HCT116 (cell line): Measurements from ENCODE around the gene GDPD5. TPM values are rescaled to one million over a fixed set of nuclear protein-coding genes. Genes with fewer than 3 reads are reported as not detected.

ENCODE experiments used
- ATAC-seq: fragments of 200-7000 bp; cut with Tn5 transposase; 2 replicates; pipeline ENCODE4 v1.9.1; 2020; ENCODE audit warnings: mild to moderate bottlenecking, moderate library complexity
- BruUV-seq: library from RNA; stranded (reverse); fragments of 400-500 nt; replicated peaks from 2 replicates; lab custom pipeline; 2021; lab: Mats Ljungman, UMichigan
- CTCF ChIA-PET: fragments of 300-600 bp; sonication (Branson Sonifier 250); formaldehyde crosslinking; loops from one replicate; lab custom pipeline; 2021; ENCODE audit warnings: antibody characterized with exemption; lab: Charles Lee
- POLR2A ChIA-PET: fragments of 300-600, 350-600 bp; sonication (Branson Sonifier 250); formaldehyde crosslinking; loops from one replicate; lab custom pipeline; 2021; ENCODE audit warnings: antibody characterized with exemption; lab: Charles Lee
- RAD21 ChIA-PET, 2 experiments: fragments of 300-600 bp; sonication (Branson Sonifier 250); formaldehyde crosslinking; loops; one replicate each; lab custom pipeline; 2023; ENCODE audit warnings: low total read pairs in 2 of 2; ENCODE audit not compliant: uncharacterized antibody in 2 of 2, unreplicated experiment in 2 of 2, low non-redundant PET in 1 of 2; lab: Charles Lee
- DNase-seq: peaks from one replicate; pipeline ENCODE4 v3.0.0-alpha.2; 2010; ENCODE audit warnings: low read depth, low spot score
- H2AFZ ChIP-seq: fragments of 200-600 bp; shearing (Covaris generic), sonication (generic); 2 replicates; pipeline ENCODE4 v1.6.1; 2017; ENCODE audit warnings: low read depth, mixed run types, mixed read lengths, antibody characterized with exemption, low read length; ENCODE audit not compliant: poor library complexity, severe bottlenecking
- H3K27ac ChIP-seq: 2 replicates; pipeline ENCODE4 v1.5.1; 2012; ENCODE audit warnings: low read depth, low read length
- H3K27me3 ChIP-seq: fragments of 200-600 bp; sonication (generic); 2 replicates; pipeline ENCODE4 v1.6.1; 2016; ENCODE audit warnings: mixed run types, low read length, mixed read lengths; ENCODE audit not compliant: insufficient read depth
- H3K36me3 ChIP-seq, 2 experiments: fragments of 200-500 bp in 1 of 2; fragments of 200-600 bp in 1 of 2; sonication (Bioruptor generic) in 1 of 2; sonication (generic) in 1 of 2; 2 replicates each; pipeline versions ENCODE4 v1.5.1 to v1.6.1; 2014 to 2016; ENCODE audit warnings: low read length in 2 of 2, inconsistent platforms in 1 of 2, mixed read lengths in 1 of 2, mixed run types in 1 of 2; ENCODE audit not compliant: insufficient read depth in 2 of 2, control insufficient read depth in 1 of 2
- H3K4me1 ChIP-seq, 2 experiments: fragments of 200-600 bp in 1 of 2; sonication (generic) in 1 of 2; 2 replicates each; pipeline versions ENCODE4 v1.5.1 to v1.6.1; 2012 to 2017; ENCODE audit warnings: low read length in 2 of 2, inconsistent platforms in 1 of 2, mild to moderate bottlenecking in 1 of 2, mixed read lengths in 1 of 2, mixed run types in 1 of 2, moderate library complexity in 1 of 2; ENCODE audit not compliant: insufficient read depth in 2 of 2, control insufficient read depth in 1 of 2
- H3K4me2 ChIP-seq: fragments of 200-600 bp; sonication (generic); 2 replicates; pipeline ENCODE4 v1.6.1; 2017; ENCODE audit warnings: mixed run types, low read length, mixed read lengths
- H3K4me3 ChIP-seq, 2 experiments: fragments of 200-600 bp in 1 of 2; sonication (generic) in 1 of 2; replicated peaks in 1 of 2; 2 replicates each; pipeline ENCODE4 v1.5.1; 2011 to 2016; ENCODE audit warnings: low read length in 2 of 2, control low read depth in 1 of 2, low read depth in 1 of 2, mild to moderate bottlenecking in 1 of 2, mixed read lengths in 1 of 2, mixed run types in 1 of 2
- H3K79me2 ChIP-seq: fragments of 200-600 bp; sonication (generic); 2 replicates; pipeline ENCODE4 v1.6.1; 2017; ENCODE audit warnings: mild to moderate bottlenecking, mixed run types, low read length, moderate library complexity, mixed read lengths; ENCODE audit not compliant: insufficient read depth
- H3K9ac ChIP-seq: fragments of 200-600 bp; sonication (generic); 2 replicates; pipeline ENCODE4 v1.6.1; 2016; ENCODE audit warnings: low read length, mixed read lengths
- H3K9me2 ChIP-seq: fragments of 200-600 bp; sonication (generic), shearing (Covaris generic); 2 replicates; pipeline ENCODE4 v1.6.1; 2017; ENCODE audit warnings: mixed run types, mild to moderate bottlenecking, moderate library complexity; ENCODE audit not compliant: insufficient read depth
- H3K9me3 ChIP-seq, 2 experiments: fragments of 200-500 bp in 1 of 2; fragments of 200-600 bp in 1 of 2; sonication (Bioruptor generic) in 1 of 2; sonication (generic) in 1 of 2; 2 replicates each; pipeline ENCODE4 v1.6.1; 2014 to 2017; ENCODE audit warnings: low read length in 2 of 2, mixed read lengths in 2 of 2, inconsistent platforms in 1 of 2, low read depth in 1 of 2, mild to moderate bottlenecking in 1 of 2, mixed run types in 1 of 2, moderate library complexity in 1 of 2; ENCODE audit not compliant: control insufficient read depth in 1 of 2, insufficient read depth in 1 of 2
- H4K20me1 ChIP-seq: fragments of 200-600 bp; sonication (generic), shearing (Covaris generic); 2 replicates; pipeline ENCODE4 v1.6.1; 2017; ENCODE audit warnings: mixed run types, mild to moderate bottlenecking, moderate library complexity; ENCODE audit not compliant: insufficient read depth
- CEBPB ChIP-seq: IDR thresholded peaks from 2 replicates; pipeline ENCODE4 v1.6.1; 2012; ENCODE audit warnings: low read depth
- EGR1 ChIP-seq: IDR thresholded peaks from 2 replicates; pipeline ENCODE4 v1.6.1; 2012; ENCODE audit warnings: low read depth
- ELF1 ChIP-seq: IDR thresholded peaks from 2 replicates; pipeline ENCODE4 v1.6.1; 2012; ENCODE audit warnings: low read depth, borderline replicate concordance
- FOSL1 ChIP-seq: IDR thresholded peaks from 2 replicates; pipeline ENCODE4 v1.6.1; 2012; ENCODE audit warnings: low read depth
- JUND ChIP-seq: IDR thresholded peaks from 2 replicates; pipeline ENCODE4 v1.6.1; 2012
- POLR2A ChIP-seq: IDR thresholded peaks from 2 replicates; pipeline ENCODE4 v1.7.0; 2011; ENCODE audit warnings: borderline replicate concordance; ENCODE audit not compliant: insufficient read depth, insufficient read length; ENCODE audit errors: extremely low read depth
- POLR2AphosphoS5 ChIP-seq: IDR thresholded peaks from 2 replicates; pipeline ENCODE4 v1.6.1; 2011; ENCODE audit warnings: mild to moderate bottlenecking, low read depth, low read length, moderate library complexity
- RAD21 ChIP-seq: IDR thresholded peaks from 2 replicates; pipeline ENCODE4 v1.6.1; 2012; ENCODE audit warnings: low read depth, mild to moderate bottlenecking
- SP1 ChIP-seq: IDR thresholded peaks from 2 replicates; pipeline ENCODE4 v1.6.1; 2012; ENCODE audit warnings: low read depth
- TCF7L2 ChIP-seq: IDR thresholded peaks from 2 replicates; pipeline ENCODE4 v1.7.0; 2011; ENCODE audit warnings: borderline replicate concordance, inconsistent platforms; ENCODE audit not compliant: insufficient read depth, insufficient read length; ENCODE audit errors: extremely low read depth
- ZNF274 ChIP-seq: fragments of 200-500 bp; sonication (Bioruptor generic); IDR thresholded peaks from 2 replicates; pipeline ENCODE4 v1.6.1; 2014; ENCODE audit warnings: mild to moderate bottlenecking, low read depth, low read length, inconsistent platforms
- intact Hi-C: fragments of 100-400 bp; cut with micrococcal nuclease; formaldehyde crosslinking; loops from 2 replicates; pipeline ENCODE4 v1.10.0; 2022
- total RNA-seq: library from RNA; stranded (reverse); gene quantifications from one replicate; pipeline ENCODE4 v1.2.1, GENCODE V29; 2021; ENCODE audit not compliant: unreplicated experiment
- TF ChIP-seq, protein P1 (sequence below), 3 experiments: fragments of 200-600 bp in 1 of 3; sonication (generic) in 1 of 3; IDR thresholded peaks in 2 of 3; conservative IDR thresholded peaks in 1 of 3; 2 replicates each; pipeline ENCODE4 v1.5.1; 2012 to 2017; ENCODE audit warnings: low read depth in 2 of 3, low read length in 2 of 3, antibody characterized with exemption in 1 of 3, borderline replicate concordance in 1 of 3, control low read depth in 1 of 3, mild to moderate bottlenecking in 1 of 3, mixed read lengths in 1 of 3, mixed run types in 1 of 3, moderate library complexity in 1 of 3; ENCODE audit not compliant: insufficient read depth in 1 of 3
- TF ChIP-seq, protein P2 (sequence below): IDR thresholded peaks from 2 replicates; pipeline ENCODE4 v1.6.1; 2012
- TF ChIP-seq, protein P3 (sequence below): IDR thresholded peaks from 2 replicates; pipeline ENCODE4 v1.6.1; 2011; ENCODE audit warnings: mild to moderate bottlenecking, low read length, moderate library complexity; ENCODE audit not compliant: insufficient replicate concordance; ENCODE audit errors: extremely low read depth

The GDPD5 gene
- total RNA-seq, 1 experiment from 2014 or later, result 27.5 TPM

DNA sequence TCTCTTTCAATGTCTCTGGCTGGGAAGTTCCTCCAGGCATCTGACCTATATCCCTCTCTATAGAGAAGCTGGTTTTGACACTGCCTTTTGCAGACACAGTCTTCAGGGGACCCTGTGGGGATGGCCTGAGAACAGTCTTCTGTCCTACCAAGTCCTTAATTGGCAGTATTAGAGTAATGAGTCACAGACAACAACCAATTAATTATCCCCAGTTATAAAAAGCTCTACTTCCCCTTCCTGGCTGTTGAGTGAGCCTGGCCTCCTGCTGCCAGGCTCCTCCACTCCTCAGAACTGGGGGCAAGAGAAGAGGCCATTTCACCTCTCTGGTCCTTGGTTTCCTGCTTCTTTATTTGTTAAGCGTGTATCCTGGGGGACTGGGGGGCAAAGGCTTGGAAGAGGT, 51.5 kb downstream of the GDPD5 start (continued):
- TF ChIP-seq, protein P1, sequence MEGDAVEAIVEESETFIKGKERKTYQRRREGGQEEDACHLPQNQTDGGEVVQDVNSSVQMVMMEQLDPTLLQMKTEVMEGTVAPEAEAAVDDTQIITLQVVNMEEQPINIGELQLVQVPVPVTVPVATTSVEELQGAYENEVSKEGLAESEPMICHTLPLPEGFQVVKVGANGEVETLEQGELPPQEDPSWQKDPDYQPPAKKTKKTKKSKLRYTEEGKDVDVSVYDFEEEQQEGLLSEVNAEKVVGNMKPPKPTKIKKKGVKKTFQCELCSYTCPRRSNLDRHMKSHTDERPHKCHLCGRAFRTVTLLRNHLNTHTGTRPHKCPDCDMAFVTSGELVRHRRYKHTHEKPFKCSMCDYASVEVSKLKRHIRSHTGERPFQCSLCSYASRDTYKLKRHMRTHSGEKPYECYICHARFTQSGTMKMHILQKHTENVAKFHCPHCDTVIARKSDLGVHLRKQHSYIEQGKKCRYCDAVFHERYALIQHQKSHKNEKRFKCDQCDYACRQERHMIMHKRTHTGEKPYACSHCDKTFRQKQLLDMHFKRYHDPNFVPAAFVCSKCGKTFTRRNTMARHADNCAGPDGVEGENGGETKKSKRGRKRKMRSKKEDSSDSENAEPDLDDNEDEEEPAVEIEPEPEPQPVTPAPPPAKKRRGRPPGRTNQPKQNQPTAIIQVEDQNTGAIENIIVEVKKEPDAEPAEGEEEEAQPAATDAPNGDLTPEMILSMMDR (IDR thresholded peaks at IDR 0.05 in 2 of 3, conservative IDR thresholded peaks at IDR 0.05 in 1 of 3; ENCODE audit: borderline replicate concordance in 1 of 3, insufficient read depth in 1 of 3, low read depth in 2 of 3, low read length in 2 of 3), result no peak
- no peak for TF ChIP-seq TCF7L2

DNA sequence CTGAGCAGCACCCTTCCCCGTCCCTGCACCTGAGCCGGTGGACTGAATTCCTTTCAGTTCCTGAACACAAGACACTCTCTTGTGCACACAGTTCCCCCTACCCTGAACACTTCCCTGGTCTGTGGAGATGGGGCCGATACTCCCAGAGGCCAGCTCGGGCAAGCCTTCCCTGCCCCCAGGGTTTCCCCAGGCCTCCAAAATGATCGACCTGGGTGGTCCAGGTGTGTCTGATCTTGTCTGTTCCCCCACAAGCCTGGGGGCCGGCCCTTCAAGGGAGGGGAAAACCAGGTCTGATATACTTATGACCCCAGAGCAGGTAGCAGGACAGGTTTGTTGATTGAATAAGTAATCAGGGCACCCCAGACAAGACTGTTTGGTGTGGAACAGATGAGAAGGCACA, 52.1 kb downstream of the GDPD5 start:
- Histone ChIP-seq H3K9me2 (no peaks in the 10 kb centered on the region), H3K4me3 (no peak overlapping the region), H3K79me2 (no peaks in the 10 kb centered on the region), H3K9ac (no peak overlapping the region), H2AFZ (no peak overlapping the region), H4K20me1 (no peaks in the 10 kb centered on the region), H3K27me3 (no peaks in the 10 kb centered on the region), H3K4me1 (peaks cover 0 to 20% of the 10 kb centered on the region in 2 experiments; a peak in 2 of 4 replicates), H3K27ac (no peak overlapping the region), H3K9me3 (no peaks in the 10 kb centered on the region), H3K4me2 (no peak overlapping the region), H3K36me3 (no peaks in the 10 kb centered on the region)
- TF ChIP-seq CEBPB (no peak), ZNF274 (no peak), POLR2A (no peak), ELF1 (no peak), POLR2AphosphoS5 (no peak), FOSL1 (no peak), RAD21 (no peak), JUND (no peak), EGR1 (no peak), SP1 (no peak)
- TF ChIP-seq, protein P2, sequence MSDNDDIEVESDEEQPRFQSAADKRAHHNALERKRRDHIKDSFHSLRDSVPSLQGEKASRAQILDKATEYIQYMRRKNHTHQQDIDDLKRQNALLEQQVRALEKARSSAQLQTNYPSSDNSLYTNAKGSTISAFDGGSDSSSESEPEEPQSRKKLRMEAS, result no peak
- TF ChIP-seq, protein P3, sequence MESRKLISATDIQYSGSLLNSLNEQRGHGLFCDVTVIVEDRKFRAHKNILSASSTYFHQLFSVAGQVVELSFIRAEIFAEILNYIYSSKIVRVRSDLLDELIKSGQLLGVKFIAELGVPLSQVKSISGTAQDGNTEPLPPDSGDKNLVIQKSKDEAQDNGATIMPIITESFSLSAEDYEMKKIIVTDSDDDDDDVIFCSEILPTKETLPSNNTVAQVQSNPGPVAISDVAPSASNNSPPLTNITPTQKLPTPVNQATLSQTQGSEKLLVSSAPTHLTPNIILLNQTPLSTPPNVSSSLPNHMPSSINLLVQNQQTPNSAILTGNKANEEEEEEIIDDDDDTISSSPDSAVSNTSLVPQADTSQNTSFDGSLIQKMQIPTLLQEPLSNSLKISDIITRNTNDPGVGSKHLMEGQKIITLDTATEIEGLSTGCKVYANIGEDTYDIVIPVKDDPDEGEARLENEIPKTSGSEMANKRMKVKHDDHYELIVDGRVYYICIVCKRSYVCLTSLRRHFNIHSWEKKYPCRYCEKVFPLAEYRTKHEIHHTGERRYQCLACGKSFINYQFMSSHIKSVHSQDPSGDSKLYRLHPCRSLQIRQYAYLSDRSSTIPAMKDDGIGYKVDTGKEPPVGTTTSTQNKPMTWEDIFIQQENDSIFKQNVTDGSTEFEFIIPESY, result no peak
- ChIA-PET POLR2A (no interaction called here), CTCF (no interaction called here), RAD21 (no interaction called here)
- BruUV-seq, result no TSS peak
- ATAC-seq (no peak), DNase-seq (no peak)
- intact Hi-C loops, result no loop called here
